Stimulated activated CD4-positive, alpha-beta T cell treated with anti-CD3 and anti-CD28 coated beads, TNF-alpha, amount 100 ng/mL, for 48 hours (primary cell): Measurements from ENCODE around the gene KLF4.

Experiments
- DNase-seq, 3 donors: peaks; one replicate each; pipeline ENCODE4 v3.0.0-alpha.2; 2020; ENCODE audit warnings: low read depth in 3 of 3

The KLF4 gene

DNA sequence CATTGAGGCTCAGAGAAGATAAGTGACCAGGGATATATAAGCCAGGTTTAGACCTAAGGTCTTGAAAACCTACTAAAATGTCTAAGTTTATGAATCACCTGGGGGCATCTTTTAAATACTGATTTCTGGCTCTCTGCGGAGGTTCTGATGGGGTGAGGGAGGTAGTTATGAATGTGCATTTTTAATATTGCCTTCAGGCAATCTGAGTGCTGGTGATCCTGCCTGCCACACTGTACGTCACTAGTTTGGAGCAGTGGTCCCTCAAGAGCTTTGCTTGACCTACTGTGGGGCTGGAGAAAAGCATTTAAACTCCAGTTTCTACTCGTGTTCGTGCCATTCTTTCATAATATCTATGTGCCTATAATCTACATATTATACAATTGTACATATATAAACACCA is 36.1 kb downstream of the KLF4 start:
- DNase-seq: no peak

DNA sequence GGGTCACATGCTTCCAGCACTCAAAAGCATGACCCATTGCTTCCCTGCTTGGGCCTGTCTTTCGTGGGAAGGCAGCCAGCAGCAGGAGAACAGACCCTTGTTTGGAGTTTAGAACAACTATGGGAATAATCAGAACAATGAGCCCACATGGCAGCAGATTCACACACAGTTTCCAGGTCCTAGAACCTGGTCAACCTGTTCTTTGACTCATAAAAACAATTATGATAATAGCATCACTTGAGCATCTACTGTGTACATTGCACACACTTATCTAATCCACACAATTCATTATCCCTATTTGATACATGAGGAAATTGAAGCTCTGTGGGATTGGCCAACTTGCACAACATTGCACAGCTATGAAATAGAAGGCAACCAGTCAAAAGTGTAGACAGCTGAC is 41.7 kb downstream of the KLF4 start:
- DNase-seq: no peak

DNA sequence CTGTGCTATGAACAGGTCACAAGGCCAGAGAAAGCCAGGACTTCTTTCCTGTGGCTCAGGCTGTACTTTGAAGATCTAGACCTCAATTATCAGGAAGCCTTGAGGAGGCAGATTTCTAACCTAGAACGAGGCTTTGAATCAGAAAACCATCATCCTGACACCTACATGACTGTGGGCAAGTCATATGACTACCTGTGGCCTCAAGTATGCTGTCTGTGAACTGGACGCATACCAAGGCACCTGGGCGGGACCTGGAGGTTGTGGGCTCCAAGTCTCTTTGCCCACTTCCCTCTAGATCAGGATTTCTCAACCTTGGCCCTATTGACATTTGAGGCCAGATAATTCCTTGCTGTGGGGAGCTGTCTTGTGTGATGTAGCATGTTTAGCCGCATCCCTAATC is 42.5 kb downstream of the KLF4 start:
- DNase-seq: no peak

DNA sequence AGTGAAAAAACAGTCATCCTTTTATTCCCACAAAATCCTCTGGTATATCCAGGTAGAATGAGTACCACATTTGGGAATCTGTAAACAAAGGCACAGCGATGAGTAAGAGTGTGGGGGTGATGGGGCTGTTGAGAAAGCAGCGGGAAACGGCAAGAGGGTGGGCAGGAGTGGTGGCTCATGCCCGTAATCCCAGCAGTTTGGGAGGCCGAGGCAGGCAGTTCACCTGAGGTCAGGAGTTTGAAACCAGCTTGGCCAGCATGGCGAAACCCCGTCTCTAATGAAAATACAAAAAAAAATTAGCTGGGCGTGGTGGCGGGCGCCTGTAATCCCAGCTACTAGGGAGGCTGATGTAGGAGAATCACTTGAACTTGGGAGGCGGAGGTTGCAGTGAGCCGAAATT is 43.1 kb downstream of the KLF4 start:
- DNase-seq: no peak

DNA sequence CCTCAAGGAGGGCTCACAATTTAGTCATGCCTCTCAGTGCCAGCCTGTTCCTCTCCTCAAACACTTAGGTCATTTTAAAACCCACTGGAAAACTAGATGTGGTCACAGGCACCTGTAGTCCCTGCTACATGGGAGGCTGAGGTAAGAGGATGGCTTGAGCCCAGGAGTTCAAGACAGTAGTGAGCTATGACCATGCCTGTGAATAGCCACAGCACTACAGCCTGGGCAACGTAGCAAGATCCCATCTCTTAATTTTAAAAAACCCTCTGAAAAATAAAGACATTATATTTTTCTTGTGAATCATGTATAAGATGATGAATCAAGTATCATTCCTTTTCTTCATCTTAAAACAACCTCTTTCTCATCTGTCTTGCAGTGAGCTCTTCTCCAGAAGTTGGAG is 45.8 kb downstream of the KLF4 start:
- DNase-seq: no peak

DNA sequence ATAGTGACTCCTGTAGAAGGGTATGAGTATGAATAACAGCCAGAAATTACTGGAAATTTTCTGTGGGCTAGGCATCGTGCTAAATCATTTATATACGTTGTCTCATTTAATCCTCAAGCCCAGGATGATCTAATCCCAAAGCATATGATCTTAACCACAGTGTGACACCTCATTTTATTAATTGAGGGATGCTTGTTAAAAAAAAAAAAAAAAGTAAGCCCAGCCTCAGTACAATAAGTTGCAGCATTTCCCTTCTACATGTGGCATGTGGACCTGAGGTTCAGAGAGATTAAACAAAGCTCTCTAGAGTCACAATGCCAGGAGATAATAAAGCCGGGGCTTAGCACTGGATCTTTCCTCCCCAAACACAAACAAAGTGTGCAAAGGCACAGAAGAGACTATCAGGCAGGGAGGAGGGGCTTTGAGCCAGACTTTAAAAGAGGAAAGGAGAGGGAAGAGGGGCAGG is 49.5 kb downstream of the KLF4 start:
- DNase-seq: no peak

DNA sequence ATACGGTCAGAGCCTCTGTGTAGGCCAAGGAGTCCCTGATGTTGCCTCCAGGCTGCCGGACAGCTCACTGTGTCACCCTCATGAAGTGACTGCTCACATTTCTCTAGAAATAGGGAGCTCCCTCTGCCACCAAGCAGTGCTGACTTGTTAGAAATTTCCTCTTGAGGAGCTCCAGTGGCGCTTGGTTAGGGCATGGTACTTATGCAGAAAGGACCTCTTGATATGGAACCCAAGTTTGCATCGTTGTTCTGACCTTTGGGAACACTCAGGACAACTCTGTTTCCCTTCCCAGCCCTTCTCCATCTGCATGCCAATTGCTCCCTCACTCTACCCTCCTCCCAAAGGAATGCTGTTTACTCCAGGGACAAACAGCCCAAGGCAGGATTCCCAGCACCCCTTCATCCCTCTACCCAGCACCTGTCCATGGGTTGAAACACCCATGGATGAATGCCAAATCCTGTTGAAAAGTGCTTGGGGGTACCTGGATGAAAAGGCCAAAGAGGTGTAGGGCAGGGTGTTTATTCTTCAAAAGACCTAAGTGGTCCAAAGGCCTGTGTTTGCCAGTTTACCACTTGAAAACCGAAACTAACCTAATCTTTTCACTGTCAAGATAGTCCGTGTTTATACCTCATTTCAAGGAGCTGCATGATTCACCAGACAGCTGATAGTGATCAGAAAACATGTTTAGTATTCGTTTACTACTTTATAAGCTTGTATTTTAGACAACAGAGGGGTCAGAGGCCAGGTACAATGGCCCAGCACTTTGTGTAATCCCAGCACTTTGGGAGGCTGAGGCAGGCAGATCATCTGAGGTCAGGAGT is 51.1 kb downstream of the KLF4 start:
- no peak for DNase-seq

DNA sequence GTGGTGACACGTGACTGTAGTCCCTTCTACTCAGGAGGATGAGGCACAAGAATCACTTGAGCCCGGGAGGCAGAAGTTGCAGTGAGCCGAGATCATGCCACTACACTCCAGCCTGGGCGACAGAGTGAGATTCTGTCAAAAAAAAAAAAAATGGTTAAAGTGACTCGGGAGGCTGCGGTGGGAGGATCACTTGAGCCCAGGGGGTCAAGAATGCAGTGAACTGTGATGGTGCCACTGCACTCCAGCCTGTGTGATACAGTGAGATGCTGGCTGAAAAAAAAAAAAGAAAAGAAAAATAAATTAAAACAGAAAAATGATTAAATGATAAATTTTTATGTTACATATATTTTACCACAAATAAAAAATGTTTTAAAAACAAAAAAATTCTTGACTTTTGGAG is 51.9 kb downstream of the KLF4 start:
- DNase-seq: no peak

DNA sequence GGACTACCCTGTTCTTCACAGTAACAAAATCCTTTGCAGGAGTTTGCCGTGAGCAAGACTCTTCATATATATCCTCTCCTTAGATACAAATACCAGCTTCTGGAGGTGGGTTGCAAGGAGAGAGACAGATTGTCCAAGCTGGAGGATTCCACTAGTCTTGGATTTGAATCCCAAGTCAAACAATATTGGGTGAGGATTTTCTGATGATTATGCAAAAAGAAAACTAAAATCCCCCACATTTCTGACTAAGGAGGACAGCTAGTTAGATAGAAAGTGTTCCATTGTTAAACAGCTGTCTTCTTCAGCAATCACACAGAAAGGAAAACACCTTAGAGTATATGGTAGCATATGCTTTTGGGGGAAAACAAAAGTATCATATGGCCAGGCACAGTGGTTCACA is 54.2 kb downstream of the KLF4 start:
- no peak for DNase-seq
